Activated CD4-positive, alpha-beta T cell treated with anti-CD3 and anti-CD28 coated beads for 36 hours (primary cell): ENCODE data around the gene NKRF. TPM values are rescaled to one million over a fixed set of nuclear protein-coding genes. Genes with fewer than 3 reads are reported as not detected.

Source experiments
- microRNA-seq: library from miRNA; unstranded; fragments of <30 nt; microRNA quantifications from one replicate; pipeline ENCODE4 v1.2.0, GENCODE V29; 2021; ENCODE audit warnings: borderline replicate concordance
- total RNA-seq, 2 experiments: library from RNA; stranded (reverse); gene quantifications; one replicate each; pipeline ENCODE4 v1.2.3, GENCODE V29; 2021

Gene NKRF
- total RNA-seq, 2 experiments from 2014 or later: 23.8 to 25.0 TPM

Small RNA genes within 50 kb of the gene (microRNA-seq; reads per million reads assigned to microRNA genes)
- gene MIR766: 162 reads per million, percentile 69 among the genes with 10 or more reads in this experiment

Other genes starting within 250 kb of the NKRF start
- 1 to 10 TPM; 3.6 to 4.8 TPM for gene SLC25A43, start 207.1 kb downstream of the NKRF start, total RNA-seq
- gene SLC25A5, start 138.0 kb downstream of the NKRF start, total RNA-seq: 100 to 1,000 TPM; 593 to 674 TPM
- 10 to 100 TPM; 21.3 to 21.7 TPM for gene STEEP1, start 41.0 kb downstream of the NKRF start, total RNA-seq
- gene UBE2A, start 31.9 kb downstream of the NKRF start, total RNA-seq: 10 to 100 TPM; 49.2 to 67.9 TPM
- 100 to 1,000 TPM; 183 to 233 TPM for gene SEPTIN6, start 86.7 kb upstream of the NKRF start, total RNA-seq
- under 1 TPM; 0.11 to 0.30 TPM for gene SOWAHD, start 152.2 kb upstream of the NKRF start, total RNA-seq
- 1,000 to 10,000 TPM; 1,382 to 2,556 TPM for gene RPL39, start 185.2 kb upstream of the NKRF start, total RNA-seq
- 10 to 100 TPM; 18.1 to 21.3 TPM for gene UPF3B, start 246.5 kb upstream of the NKRF start, total RNA-seq